Measurements from ENCODE around the gene ATRNL1. TPM values are rescaled to one million over a fixed set of nuclear protein-coding genes. Genes with fewer than 3 reads are reported as not detected.

Gene ATRNL1
- total RNA-seq, 4 donors from 2014 or later: 4.4 to 18.4 (median 14.4) TPM

DNA sequence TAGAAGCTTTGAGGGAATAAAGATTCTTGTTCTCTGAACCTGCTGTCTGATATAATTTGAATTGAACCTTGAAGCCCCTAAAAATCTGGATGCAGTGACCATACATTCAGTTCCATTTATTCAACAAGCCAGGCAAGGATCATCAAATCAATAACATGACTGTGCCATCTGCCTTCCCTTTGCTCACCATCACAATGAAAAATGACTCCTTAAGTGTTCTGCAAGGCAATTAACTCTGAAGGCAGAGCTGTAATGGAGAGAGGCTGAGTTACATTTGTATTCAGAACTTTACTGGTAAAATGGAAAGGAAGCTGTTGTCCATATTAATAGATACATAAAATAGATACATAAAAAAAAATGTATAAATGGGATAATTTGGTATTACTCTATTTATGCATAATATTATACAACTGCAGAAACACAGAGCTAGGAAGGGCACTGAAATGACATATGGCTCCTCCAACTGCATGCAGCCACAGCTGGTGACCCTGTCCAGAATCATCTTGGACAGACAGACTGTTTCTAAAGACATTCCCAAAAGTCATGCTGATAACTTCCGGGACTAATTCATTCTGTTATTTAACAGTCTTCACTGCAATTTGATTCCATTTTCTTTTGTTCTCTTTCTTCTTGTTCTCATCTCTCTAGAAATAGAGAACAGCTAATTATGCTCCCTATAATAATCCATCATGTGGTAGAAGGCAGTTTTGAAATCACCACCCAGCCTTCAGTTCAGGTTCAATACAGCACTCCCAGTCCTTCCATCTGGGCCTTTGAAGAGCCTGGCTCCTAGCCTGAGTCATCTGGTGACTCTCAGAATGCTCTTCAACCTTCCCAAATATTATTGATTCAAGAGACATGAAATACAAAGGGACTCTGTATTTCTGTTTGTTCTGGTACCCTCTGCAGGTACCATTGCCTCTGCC lies 767.3 kb downstream of the ATRNL1 start:
- Histone ChIP-seq H3K9me3 (no peaks in the 10 kb centered on the region), H3K27ac (no peak overlapping the region), H3K27me3 (no peaks in the 10 kb centered on the region), H3K36me3 (no peaks in the 10 kb centered on the region), H3K4me1 (no peaks in the 10 kb centered on the region), H3K4me3 (no peak overlapping the region)
- intact Hi-C loops (cut with DNase I; ENCODE audit: low total_unique reads): no loop called here
- DNase-seq: no peak
- TF ChIP-seq POLR2A (IDR thresholded peaks at IDR 0.05) (no peak), EP300 (IDR thresholded peaks at IDR 0.05; ENCODE audit: low read depth) (no peak)
- TF ChIP-seq, protein P1, sequence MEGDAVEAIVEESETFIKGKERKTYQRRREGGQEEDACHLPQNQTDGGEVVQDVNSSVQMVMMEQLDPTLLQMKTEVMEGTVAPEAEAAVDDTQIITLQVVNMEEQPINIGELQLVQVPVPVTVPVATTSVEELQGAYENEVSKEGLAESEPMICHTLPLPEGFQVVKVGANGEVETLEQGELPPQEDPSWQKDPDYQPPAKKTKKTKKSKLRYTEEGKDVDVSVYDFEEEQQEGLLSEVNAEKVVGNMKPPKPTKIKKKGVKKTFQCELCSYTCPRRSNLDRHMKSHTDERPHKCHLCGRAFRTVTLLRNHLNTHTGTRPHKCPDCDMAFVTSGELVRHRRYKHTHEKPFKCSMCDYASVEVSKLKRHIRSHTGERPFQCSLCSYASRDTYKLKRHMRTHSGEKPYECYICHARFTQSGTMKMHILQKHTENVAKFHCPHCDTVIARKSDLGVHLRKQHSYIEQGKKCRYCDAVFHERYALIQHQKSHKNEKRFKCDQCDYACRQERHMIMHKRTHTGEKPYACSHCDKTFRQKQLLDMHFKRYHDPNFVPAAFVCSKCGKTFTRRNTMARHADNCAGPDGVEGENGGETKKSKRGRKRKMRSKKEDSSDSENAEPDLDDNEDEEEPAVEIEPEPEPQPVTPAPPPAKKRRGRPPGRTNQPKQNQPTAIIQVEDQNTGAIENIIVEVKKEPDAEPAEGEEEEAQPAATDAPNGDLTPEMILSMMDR (IDR thresholded peaks at IDR 0.05): no peak
- in situ Hi-C loops (cut with MboI; ENCODE audit: low pct_ligation_motif_present in 1 of 4, low pct_unique_long_range_greater_than_20kb in 1 of 4, low sequenced_read_pairs in 3 of 4): no loop called here
- WGBS, 2 donors (ENCODE audit: low coverage in 1 of 2): 80 to 81% methylated on average over 1 of the region's 1 CpG

DNA sequence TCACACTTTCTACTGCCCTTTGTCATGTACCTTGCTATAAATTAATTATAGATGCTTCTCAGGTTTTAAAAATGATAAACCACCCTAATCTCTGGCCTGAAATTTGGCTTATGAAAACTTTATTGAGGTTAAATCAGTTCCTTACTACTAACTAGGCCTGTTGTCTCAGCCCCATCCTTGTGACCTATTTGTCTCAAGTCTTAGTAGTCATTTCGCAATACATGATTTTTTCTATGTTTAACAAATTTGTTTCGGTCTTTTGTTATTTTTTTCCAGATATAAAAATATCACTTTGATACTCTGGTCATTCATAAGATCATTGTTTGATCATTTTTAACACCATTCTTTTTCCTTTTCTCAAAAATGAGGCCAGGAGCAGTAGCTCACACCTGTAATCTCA lies 768.3 kb downstream of the ATRNL1 start:
- 82 to 84% methylated on average over 2 of the region's 2 CpGs for WGBS, 2 donors (ENCODE audit: low coverage in 1 of 2)
- Histone ChIP-seq H3K9me3 (no peaks in the 10 kb centered on the region), H3K4me3 (no peak overlapping the region), H3K4me1 (no peaks in the 10 kb centered on the region), H3K36me3 (no peaks in the 10 kb centered on the region), H3K27ac (no peak overlapping the region), H3K27me3 (no peaks in the 10 kb centered on the region)
- intact Hi-C loops (cut with DNase I; ENCODE audit: low total_unique reads): no loop called here
- DNase-seq: no peak
- TF ChIP-seq POLR2A (IDR thresholded peaks at IDR 0.05) (no peak), EP300 (IDR thresholded peaks at IDR 0.05; ENCODE audit: low read depth) (no peak), POLR2AphosphoS5 (IDR thresholded peaks at IDR 0.05) (no peak)
- TF ChIP-seq, protein P1 (IDR thresholded peaks at IDR 0.05): no peak
- in situ Hi-C loops (cut with MboI; ENCODE audit: low pct_ligation_motif_present in 1 of 4, low pct_unique_long_range_greater_than_20kb in 1 of 4, low sequenced_read_pairs in 3 of 4): no loop called here

DNA sequence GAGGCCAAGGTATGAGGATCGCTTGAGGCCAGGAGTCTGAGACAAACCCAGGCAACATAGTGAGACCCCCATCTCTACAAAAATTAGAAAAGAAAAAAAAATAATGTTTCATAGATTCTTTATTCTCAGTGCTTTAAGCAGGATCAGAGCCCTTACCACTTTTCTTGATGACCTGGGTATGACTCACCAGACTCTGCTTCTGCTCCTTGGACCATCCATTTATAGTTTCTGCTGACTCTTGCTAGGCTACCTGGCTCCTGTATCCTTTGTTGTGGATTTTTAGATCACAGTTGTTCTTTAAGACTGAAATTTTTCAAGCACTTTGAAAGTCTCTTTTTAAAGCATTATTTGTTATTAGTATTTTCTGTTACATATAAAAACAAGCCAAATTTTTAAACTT lies 768.7 kb downstream of the ATRNL1 start:
- WGBS, 2 donors (ENCODE audit: low coverage in 1 of 2): 93 to 100% methylated on average over 1 of the region's 1 CpG
- TF ChIP-seq, protein P1 (IDR thresholded peaks at IDR 0.05): no peak
- TF ChIP-seq POLR2A (IDR thresholded peaks at IDR 0.05) (no peak), POLR2AphosphoS5 (IDR thresholded peaks at IDR 0.05) (no peak), EP300 (IDR thresholded peaks at IDR 0.05; ENCODE audit: low read depth) (no peak)

DNA sequence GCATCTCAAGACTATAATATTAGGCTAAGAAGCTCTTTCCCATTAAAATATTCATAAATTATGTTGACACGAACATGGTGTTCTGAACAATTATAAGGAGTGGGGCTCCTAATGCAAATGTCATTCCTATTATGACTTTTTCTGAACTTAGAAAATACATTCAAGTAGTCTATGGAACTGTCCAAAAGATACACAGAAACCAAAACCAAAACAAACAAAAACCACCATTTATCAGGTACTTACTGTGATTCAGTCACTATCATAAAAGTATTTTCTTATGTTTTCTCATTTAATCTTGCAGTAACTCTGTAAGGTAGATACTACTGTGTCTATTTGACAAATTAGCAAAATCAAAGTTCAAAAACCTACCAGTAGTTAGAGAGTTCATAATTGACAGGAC lies 773.0 kb downstream of the ATRNL1 start:
- no peak for DNase-seq
- H3K9me3 ChIP-seq: no peaks in the 10 kb centered on the region
- no peaks in the 10 kb centered on the region for H3K4me1 ChIP-seq
- in situ Hi-C loops (cut with MboI; ENCODE audit: low pct_ligation_motif_present in 1 of 4, low pct_unique_long_range_greater_than_20kb in 1 of 4, low sequenced_read_pairs in 3 of 4) (no loop called here), intact Hi-C loops (cut with DNase I; ENCODE audit: low total_unique reads) (no loop called here)
- WGBS, 2 donors (ENCODE audit: low coverage in 1 of 2): 76 to 82% methylated on average over 1 of the region's 1 CpG
- TF ChIP-seq POLR2AphosphoS5 (IDR thresholded peaks at IDR 0.05) (no peak), POLR2A (IDR thresholded peaks at IDR 0.05) (no peak), EP300 (IDR thresholded peaks at IDR 0.05; ENCODE audit: low read depth) (no peak)
- TF ChIP-seq, protein P1 (IDR thresholded peaks at IDR 0.05): no peak
- no peak overlapping the region for H3K4me3 ChIP-seq
- H3K36me3 ChIP-seq: no peaks in the 10 kb centered on the region
- H3K27me3 ChIP-seq: no peaks in the 10 kb centered on the region
- no peak overlapping the region for H3K27ac ChIP-seq

More for the DNA sequence above, 768.7 kb downstream of the ATRNL1 start:
- H3K4me1 ChIP-seq: no peaks in the 10 kb centered on the region
- intact Hi-C loops (cut with DNase I; ENCODE audit: low total_unique reads): no loop called here
- DNase-seq: no peak
- no peaks in the 10 kb centered on the region for H3K9me3 ChIP-seq
- H3K4me3 ChIP-seq: no peak overlapping the region
- H3K36me3 ChIP-seq: no peaks in the 10 kb centered on the region
- in situ Hi-C loops (cut with MboI; ENCODE audit: low pct_ligation_motif_present in 1 of 4, low pct_unique_long_range_greater_than_20kb in 1 of 4, low sequenced_read_pairs in 3 of 4): no loop called here
- H3K27me3 ChIP-seq: no peaks in the 10 kb centered on the region
- no peak overlapping the region for H3K27ac ChIP-seq
